K562 (cell line): ENCODE results near the gene RNF222. TPM values are rescaled to one million over a fixed set of nuclear protein-coding genes. Genes with fewer than 3 reads are reported as not detected.

ENCODE experiments used
- ATF7 ChIP-seq: fragments of 450-650 bp; IDR thresholded peaks from 2 replicates; pipeline ENCODE4 v1.7.1; 2014; ENCODE audit warnings: mild to moderate bottlenecking, moderate library complexity
- CEBPG ChIP-seq, 3 experiments: fragments of 200-800 bp in 1 of 3; sonication (Bioruptor generic) in 1 of 3; sonication (generic) in 1 of 3; formaldehyde crosslinking in 1 of 3; IDR thresholded peaks in 2 of 3; conservative IDR thresholded peaks in 1 of 3; 2 replicates each; pipeline versions ENCODE4 v1.6.1 to v1.8.0; 2016 to 2022; ENCODE audit warnings: missing compliant biosample characterization in 2 of 3, missing genetic modification characterization in 2 of 3, mild to moderate bottlenecking in 1 of 3, missing genetic modification reagents in 1 of 3
- CHD2 ChIP-seq: IDR thresholded peaks from 2 replicates; pipeline ENCODE4 v1.6.1; 2011; ENCODE audit warnings: low read depth, low read length
- EGR1 ChIP-seq: fragments of 450-650 bp; conservative IDR thresholded peaks from 2 replicates; pipeline ENCODE4 v1.6.1; 2017; ENCODE audit warnings: mild to moderate bottlenecking
- FOXM1 ChIP-seq, 2 experiments: fragments of 450-650 bp in 1 of 2; sonication (generic) in 1 of 2; formaldehyde crosslinking in 1 of 2; IDR thresholded peaks; 2 replicates each; pipeline versions ENCODE4 v1.6.1 to v1.9.0; 2017 to 2022; ENCODE audit warnings: low read depth in 2 of 2, mild to moderate bottlenecking in 2 of 2, missing genetic modification reagents in 1 of 2, moderate library complexity in 1 of 2
- GABPA ChIP-seq: fragments of 200-800 bp; sonication (Bioruptor generic); conservative IDR thresholded peaks from 2 replicates; pipeline ENCODE4 v1.6.1; 2016; ENCODE audit warnings: low read depth, missing genetic modification characterization, missing compliant biosample characterization
- MXI1 ChIP-seq: IDR thresholded peaks from 2 replicates; pipeline ENCODE4 v1.6.1; 2011; ENCODE audit warnings: low read depth, mild to moderate bottlenecking, improper control_type of control experiment, low read length
- PCBP2 ChIP-seq: fragments of 200-400 bp; formaldehyde crosslinking; IDR thresholded peaks from 2 replicates; pipeline ENCODE4 v1.6.1; 2018; ENCODE audit warnings: low read length, low read depth, mild to moderate bottlenecking, moderate library complexity; ENCODE audit not compliant: poor library complexity, severe bottlenecking
- SNIP1 ChIP-seq: fragments of 450-650 bp; IDR thresholded peaks from 2 replicates; pipeline ENCODE4 v1.7.1; 2017; ENCODE audit warnings: low read depth, mild to moderate bottlenecking
- TBL1XR1 ChIP-seq, 2 experiments: IDR thresholded peaks; 2 replicates each; pipeline ENCODE4 v1.6.1; 2012; ENCODE audit warnings: improper control_type of control experiment in 2 of 2, low read length in 2 of 2, mild to moderate bottlenecking in 1 of 2
- XRCC5 ChIP-seq: fragments of 200-400 bp; formaldehyde crosslinking; IDR thresholded peaks from 2 replicates; pipeline ENCODE4 v1.6.1; 2017; ENCODE audit warnings: low read depth, mild to moderate bottlenecking, low read length
- polyA plus RNA-seq, 8 experiments: library from polyadenylated mRNA; depleted of rRNA in 4 of 8; stranded (reverse) in 5 of 8; unstranded in 3 of 8; fragments of >200 nt; fragmentation: Nextera tagmentation in 2 of 8; fragmentation: Illumina TruSeq in 1 of 8; extraction: Ambion mirVana in 2 of 8; extraction: Trizol in 1 of 8; gene quantifications; 2 replicates each; pipeline versions ENCODE4 v1.2.1 to v1.2.3, GENCODE V29; 2011 to 2014; ENCODE audit warnings: inconsistent platforms in 1 of 8, missing spikeins in 1 of 8
- total RNA-seq, 7 experiments: library from RNA; depleted of rRNA in 6 of 7; stranded (reverse); fragments of >200 nt in 6 of 7; fragmentation: Illumina TruSeq in 2 of 7; extraction: Trizol in 2 of 7; gene quantifications; 2 replicates each; pipeline versions ENCODE4 v1.2.1 to v1.2.3, GENCODE V29; 2011 to 2021; ENCODE audit warnings: low replicate concordance in 1 of 7
- TF ChIP-seq, protein P1 (sequence below): sonication (generic); IDR thresholded peaks from 2 replicates; pipeline ENCODE4 v1.6.1; 2016

Gene RNF222
- total and polyA plus RNA-seq, 9 of the 15 experiments (the other 6 are each of a cell fraction or from before 2014, with no cell fraction given) = not detected

GRCh38 chr17:8383143-8383822, 14.3 kb downstream of the RNF222 start, which contains the start of gene RPL26 (continued):
- TF ChIP-seq ATF7 (peak; percentile 69), SNIP1 (no peak), PCBP2 (no peak), CHD2 (peak; percentile 96), XRCC5 (no peak; the same call in 1 of the 2 replicates), CEBPG (CRISPR knock-in tag; IDR thresholded peaks at IDR 0.05) (peak; percentile 82), CEBPG (tag; conservative IDR thresholded peaks at IDR 0.05 in 1 of 2, IDR thresholded peaks at IDR 0.05 in 1 of 2) (peak; percentile 77 to 95), EGR1 (peak; percentile 71), FOXM1 (IDR thresholded peaks at IDR 0.05; ENCODE audit: low read depth) (peak; percentile 71), FOXM1 (CRISPR knock-in tag; IDR thresholded peaks at IDR 0.05; ENCODE audit: low read depth) (no peak), GABPA (peak; percentile 85), MXI1 (peak; percentile 71; the same call in 1 of the 2 replicates), TBL1XR1 (IDR thresholded peaks at IDR 0.05; ENCODE audit: low read length in 2 of 2) (0 out of 4 replicates have a peak, but pooled peaks of 1 of the 2 experiments have one; percentile 22)
- TF ChIP-seq, protein P1, sequence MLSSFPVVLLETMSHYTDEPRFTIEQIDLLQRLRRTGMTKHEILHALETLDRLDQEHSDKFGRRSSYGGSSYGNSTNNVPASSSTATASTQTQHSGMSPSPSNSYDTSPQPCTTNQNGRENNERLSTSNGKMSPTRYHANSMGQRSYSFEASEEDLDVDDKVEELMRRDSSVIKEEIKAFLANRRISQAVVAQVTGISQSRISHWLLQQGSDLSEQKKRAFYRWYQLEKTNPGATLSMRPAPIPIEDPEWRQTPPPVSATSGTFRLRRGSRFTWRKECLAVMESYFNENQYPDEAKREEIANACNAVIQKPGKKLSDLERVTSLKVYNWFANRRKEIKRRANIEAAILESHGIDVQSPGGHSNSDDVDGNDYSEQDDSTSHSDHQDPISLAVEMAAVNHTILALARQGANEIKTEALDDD = peak; percentile 45; the same call in 1 of the 2 replicates
